H1 (cell line): ENCODE results near the gene NFIX. TPM values are rescaled to one million over a fixed set of nuclear protein-coding genes. Genes with fewer than 3 reads are reported as not detected.

Source experiments
- CTCF ChIA-PET: fragments of 300-600 bp; sonication (Branson Sonifier 250); formaldehyde crosslinking; loops from one replicate; lab custom pipeline; 2021; ENCODE audit not compliant: partially characterized antibody; lab: Charles Lee
- POLR2A ChIA-PET: fragments of 300-600 bp; sonication (Branson Sonifier 250); formaldehyde crosslinking; loops from one replicate; lab custom pipeline; 2021; ENCODE audit warnings: inconsistent platforms; ENCODE audit not compliant: partially characterized antibody; lab: Charles Lee
- DNase-seq, 2 experiments: peaks; one replicate each; pipeline versions ENCODE4 v3.0.0 to v3.0.0-alpha.2; 2010 to 2022; ENCODE audit warnings: low spot score in 2 of 2, low read depth in 1 of 2, mixed read lengths in 1 of 2
- FAIRE-seq: peaks from 2 replicates; lab custom pipeline; 2011; peaks lifted over from hg19 to GRCh38; lab: Jason Lieb, UNC
- H2AFZ ChIP-seq: 2 replicates; pipeline ENCODE4 v1.8.1; 2012; ENCODE audit warnings: low read length, inconsistent platforms
- H2AK5ac ChIP-seq: 2 replicates; pipeline ENCODE4 v1.6.1; 2013; ENCODE audit warnings: low read depth, low read length
- H2BK120ac ChIP-seq: replicated peaks from 2 replicates; pipeline ENCODE3; 2013; ENCODE audit warnings: low read depth, low read length, inconsistent platforms
- H2BK12ac ChIP-seq: 2 replicates; pipeline ENCODE4 v1.6.1; 2013; ENCODE audit warnings: low read depth, low read length
- H2BK15ac ChIP-seq: 2 replicates; pipeline ENCODE4 v1.6.1; 2013; ENCODE audit warnings: low read length
- H2BK20ac ChIP-seq: 2 replicates; pipeline ENCODE4 v1.6.1; 2013; ENCODE audit warnings: low read length
- H2BK5ac ChIP-seq: 2 replicates; pipeline ENCODE4 v1.6.1; 2013; ENCODE audit warnings: low read depth, low read length
- H3K14ac ChIP-seq: 2 replicates; pipeline ENCODE4 v1.6.1; 2013; ENCODE audit warnings: inconsistent platforms; ENCODE audit not compliant: insufficient read length
- H3K18ac ChIP-seq: 2 replicates; pipeline ENCODE4 v1.6.1; 2013; ENCODE audit warnings: low read length; ENCODE audit errors: extremely low read depth
- H3K23ac ChIP-seq: 2 replicates; pipeline ENCODE4 v1.6.1; 2013; ENCODE audit warnings: inconsistent platforms; ENCODE audit not compliant: insufficient read length
- H3K23me2 ChIP-seq: 2 replicates; pipeline ENCODE4 v1.6.1; 2013; ENCODE audit warnings: low read depth, low read length
- H3K27ac ChIP-seq: 2 replicates; pipeline ENCODE4 v1.6.1; 2011; ENCODE audit warnings: low read depth, low read length, inconsistent platforms
- H3K27me3 ChIP-seq, 4 experiments: replicated peaks in 1 of 4; 1 replicate in 1 of 4; 2 replicates in 3 of 4; pipeline versions ENCODE4 v1.6.1 to v1.8.1; 2011 to 2013; ENCODE audit warnings: low read length in 3 of 4, mild to moderate bottlenecking in 3 of 4, inconsistent platforms in 2 of 4, mixed read lengths in 2 of 4, moderate library complexity in 1 of 4; ENCODE audit not compliant: control insufficient read depth in 3 of 4, insufficient read depth in 3 of 4; ENCODE audit errors: extremely low read depth in 1 of 4
- H3K36me3 ChIP-seq, 4 experiments: 2 replicates each; pipeline versions ENCODE4 v1.6.1 to v1.8.1; 2011 to 2013; ENCODE audit warnings: mild to moderate bottlenecking in 4 of 4, low read length in 3 of 4, moderate library complexity in 2 of 4, control low read depth in 1 of 4, inconsistent platforms in 1 of 4; ENCODE audit not compliant: insufficient read depth in 4 of 4, control insufficient read depth in 2 of 4
- H3K4ac ChIP-seq: replicated peaks from 2 replicates; pipeline ENCODE3; 2013; ENCODE audit warnings: low read length, low read depth, mixed read lengths, inconsistent platforms; ENCODE audit not compliant: insufficient read length
- H3K4me1 ChIP-seq, 4 experiments: replicated peaks in 1 of 4; 1 replicate in 1 of 4; 2 replicates in 3 of 4; pipeline versions ENCODE4 v1.6.1 to v1.8.1; 2011 to 2013; ENCODE audit warnings: low read length in 3 of 4, inconsistent platforms in 2 of 4, mixed read lengths in 1 of 4; ENCODE audit not compliant: insufficient read depth in 4 of 4, control insufficient read depth in 3 of 4
- H3K4me2 ChIP-seq, 2 experiments: 2 replicates each; pipeline versions ENCODE4 v1.6.1 to v1.8.1; 2011 to 2013; ENCODE audit warnings: low read depth in 2 of 2, low read length in 2 of 2, control low read depth in 1 of 2, inconsistent platforms in 1 of 2, mild to moderate bottlenecking in 1 of 2; ENCODE audit not compliant: insufficient read depth in 1 of 2
- H3K4me3 ChIP-seq, 4 experiments: fragments of 200-600, 300-600 bp in 1 of 4; sonication (generic), shearing (Covaris generic), sonication (Bioruptor Twin) in 1 of 4; 2 replicates each; pipeline versions ENCODE4 v1.5.1 to v1.8.1; 2011 to 2016; ENCODE audit warnings: low read length in 4 of 4, low read depth in 3 of 4, control low read depth in 2 of 4, inconsistent platforms in 2 of 4, mild to moderate bottlenecking in 2 of 4, mixed read lengths in 1 of 4, moderate library complexity in 1 of 4; ENCODE audit not compliant: insufficient read depth in 2 of 4; ENCODE audit errors: extremely low read depth in 1 of 4
- H3K56ac ChIP-seq: replicated peaks from 2 replicates; pipeline ENCODE3; 2013; ENCODE audit warnings: low read depth, mild to moderate bottlenecking, mixed read lengths, low read length, inconsistent platforms; ENCODE audit not compliant: insufficient read length
- H3K79me1 ChIP-seq: 2 replicates; pipeline ENCODE4 v1.6.1; 2013; ENCODE audit warnings: low read depth, low read length, control low read depth
- H3K79me2 ChIP-seq, 2 experiments: 2 replicates each; pipeline versions ENCODE4 v1.6.1 to v1.8.1; 2012 to 2013; ENCODE audit warnings: low read length in 2 of 2, mild to moderate bottlenecking in 2 of 2, inconsistent platforms in 1 of 2; ENCODE audit not compliant: insufficient read depth in 2 of 2, control insufficient read depth in 1 of 2
- H3K9ac ChIP-seq, 4 experiments: replicated peaks in 1 of 4; 1 replicate in 1 of 4; 2 replicates in 3 of 4; pipeline versions ENCODE4 v1.6.1 to v1.8.1; 2011 to 2013; ENCODE audit warnings: low read depth in 3 of 4, low read length in 3 of 4, control low read depth in 2 of 4, mild to moderate bottlenecking in 2 of 4, moderate library complexity in 2 of 4, inconsistent platforms in 1 of 4; ENCODE audit errors: extremely low read depth in 1 of 4
- H3K9me3 ChIP-seq, 2 experiments: 2 replicates each; pipeline versions ENCODE4 v1.6.1 to v1.8.1; 2012 to 2013; ENCODE audit warnings: mild to moderate bottlenecking in 2 of 2, moderate library complexity in 2 of 2, control low read depth in 1 of 2, inconsistent platforms in 1 of 2, low read depth in 1 of 2, low read length in 1 of 2, mixed read lengths in 1 of 2; ENCODE audit not compliant: insufficient read depth in 2 of 2
- H4K20me1 ChIP-seq, 2 experiments: replicated peaks in 1 of 2; 2 replicates each; pipeline versions ENCODE3 to v1.8.1; 2011 to 2013; ENCODE audit warnings: inconsistent platforms in 2 of 2, low read length in 2 of 2, mild to moderate bottlenecking in 1 of 2; ENCODE audit not compliant: insufficient read depth in 2 of 2, control insufficient read depth in 1 of 2
- H4K5ac ChIP-seq: 2 replicates; pipeline ENCODE4 v1.6.1; 2013; ENCODE audit warnings: low read length, low read depth, mixed read lengths, inconsistent platforms; ENCODE audit not compliant: insufficient read length
- H4K8ac ChIP-seq: 2 replicates; pipeline ENCODE4 v1.8.0; 2013; ENCODE audit warnings: mild to moderate bottlenecking, moderate library complexity, low read length, inconsistent platforms; ENCODE audit not compliant: insufficient read depth; ENCODE audit errors: extremely low read depth
- H4K91ac ChIP-seq: replicated peaks from 2 replicates; pipeline ENCODE3; 2013; ENCODE audit warnings: low read length, mixed read lengths, inconsistent platforms; ENCODE audit not compliant: insufficient read length
- BRCA1 ChIP-seq: IDR thresholded peaks from 2 replicates; pipeline ENCODE4 v1.6.1; 2012; ENCODE audit warnings: low read depth, low read length, improper control_type of control experiment
- CEBPB ChIP-seq: IDR thresholded peaks from 2 replicates; pipeline ENCODE4 v1.6.1; 2012; ENCODE audit warnings: low read depth, low read length
- GABPA ChIP-seq: IDR thresholded peaks from 2 replicates; pipeline ENCODE4 v1.6.1; 2011; ENCODE audit warnings: mild to moderate bottlenecking, low read length, moderate library complexity, borderline replicate concordance; ENCODE audit not compliant: insufficient read depth
- NANOG ChIP-seq: IDR thresholded peaks from 2 replicates; pipeline ENCODE4 v1.6.1; 2011; ENCODE audit warnings: low read length, low read depth, mild to moderate bottlenecking, inconsistent platforms; ENCODE audit not compliant: insufficient read depth, poor library complexity, severe bottlenecking
- SIRT6 ChIP-seq: IDR thresholded peaks from one replicate; pipeline ENCODE4 v1.7.1; 2012; ENCODE audit warnings: low read length, inconsistent platforms
- SP1 ChIP-seq: IDR thresholded peaks from 2 replicates; pipeline ENCODE4 v1.6.1; 2011; ENCODE audit warnings: low read depth, low read length
- SRF ChIP-seq: IDR thresholded peaks from 2 replicates; pipeline ENCODE4 v1.6.1; 2011; ENCODE audit warnings: mild to moderate bottlenecking, low read depth, low read length, moderate library complexity
- TEAD4 ChIP-seq: IDR thresholded peaks from 2 replicates; pipeline ENCODE4 v1.6.1; 2012; ENCODE audit warnings: low read depth, low read length, inconsistent platforms, mixed read lengths
- WGBS, 2 experiments: shearing (Covaris generic) in 1 of 2; methylation state at CpG; one replicate each; pipeline versions ENCODE4 v1.1.6 to v1.1.7; 2013 to 2015; ENCODE audit warnings: low lambda C conversion rate in 2 of 2, mixed read lengths in 2 of 2, inconsistent platforms in 1 of 2, low coverage in 1 of 2, missing lambda C conversion rate in 1 of 2; ENCODE audit not compliant: insufficient replicate concordance in 2 of 2, insufficient coverage in 1 of 2, insufficient read length in 1 of 2; ENCODE audit errors: extremely low coverage in 1 of 2, missing lambda C conversion rate in 1 of 2; 5-methylcytosine and 5-hydroxymethylcytosine counted together
- polyA plus RNA-seq, 7 experiments: library from polyadenylated mRNA; depleted of rRNA in 3 of 7; stranded (reverse) in 5 of 7; unstranded in 2 of 7; fragments of >200 nt in 5 of 7; fragments of 200-250 nt in 2 of 7; gene quantifications; 1 replicate in 5 of 7; 2 replicates in 1 of 7; 4 replicates in 1 of 7; pipeline versions ENCODE4 v1.2.1 to v1.2.3, GENCODE V29; 2011 to 2013; ENCODE audit warnings: missing spikeins in 2 of 7, mixed read lengths in 2 of 7
- total RNA-seq: library from RNA; stranded (reverse); fragmentation: NEBNext Ultra II Directional; extraction: Animal tissue kit (Norgen Biotek cat#: 25700); gene quantifications from 2 replicates; pipeline ENCODE4 v1.2.1, GENCODE V29; 2021
- TF ChIP-seq, protein P1 (sequence below), 3 experiments: IDR thresholded peaks; 1 replicate in 2 of 3; 2 replicates in 1 of 3; pipeline versions ENCODE4 v1.5.1 to v1.6.1; 2011; ENCODE audit warnings: low read length in 3 of 3, mild to moderate bottlenecking in 3 of 3, inconsistent platforms in 2 of 3, low read depth in 1 of 3, moderate library complexity in 1 of 3; ENCODE audit not compliant: insufficient read depth in 1 of 3; ENCODE audit errors: control extremely low read depth in 1 of 3
- TF ChIP-seq, protein P2 (sequence below): IDR thresholded peaks from 2 replicates; pipeline ENCODE4 v1.6.1; 2012; ENCODE audit warnings: inconsistent platforms

The NFIX gene
- total and polyA plus RNA-seq, 2 of the 8 experiments (the other 6 are each of a cell fraction or from before 2014, with no cell fraction given), result 0.03 to 0.20 TPM

DNA sequence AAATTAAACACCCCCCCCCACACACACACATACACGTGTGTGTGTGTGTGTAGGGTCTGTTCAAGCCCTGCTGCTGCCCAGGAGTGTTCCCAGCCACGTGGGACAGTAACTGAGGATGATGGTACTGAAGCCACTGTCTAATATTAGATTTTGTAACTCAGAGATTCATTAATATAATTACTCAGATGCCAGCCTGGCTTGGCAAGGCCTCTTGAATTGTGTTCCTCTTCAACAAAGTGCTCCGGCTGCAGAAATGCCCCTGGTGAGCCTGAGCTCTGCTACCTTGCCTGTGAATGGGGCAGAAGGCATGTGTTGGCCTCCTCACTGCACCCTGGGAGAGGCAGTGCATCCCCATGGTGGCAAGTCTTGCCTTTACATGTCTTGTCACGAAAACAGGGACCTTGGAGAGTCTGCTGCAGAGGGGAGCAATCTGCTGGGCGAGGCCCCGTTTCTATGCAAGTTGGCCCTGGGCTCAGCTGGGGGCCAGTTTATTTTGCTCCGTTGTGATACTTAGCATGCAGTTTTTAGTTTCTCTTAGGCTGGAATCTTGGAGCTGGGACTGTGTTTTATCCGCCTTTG, 44.0 kb downstream of the NFIX start:
- Histone ChIP-seq H3K79me2 (no peaks in the 10 kb centered on the region), H3K27ac (no peak overlapping the region)
- CTCF ChIA-PET, result interaction anchor here (0.9 to 39.8 kb wide), 11 partner anchors 12 to 74 kb away, joined by 3 to 1145 read pairs (median 5); no protein-coding TSS in a partner anchor
- no peak for TF ChIP-seq SIRT6
- TF ChIP-seq SP1, result no peak
- TF ChIP-seq, protein P1, sequence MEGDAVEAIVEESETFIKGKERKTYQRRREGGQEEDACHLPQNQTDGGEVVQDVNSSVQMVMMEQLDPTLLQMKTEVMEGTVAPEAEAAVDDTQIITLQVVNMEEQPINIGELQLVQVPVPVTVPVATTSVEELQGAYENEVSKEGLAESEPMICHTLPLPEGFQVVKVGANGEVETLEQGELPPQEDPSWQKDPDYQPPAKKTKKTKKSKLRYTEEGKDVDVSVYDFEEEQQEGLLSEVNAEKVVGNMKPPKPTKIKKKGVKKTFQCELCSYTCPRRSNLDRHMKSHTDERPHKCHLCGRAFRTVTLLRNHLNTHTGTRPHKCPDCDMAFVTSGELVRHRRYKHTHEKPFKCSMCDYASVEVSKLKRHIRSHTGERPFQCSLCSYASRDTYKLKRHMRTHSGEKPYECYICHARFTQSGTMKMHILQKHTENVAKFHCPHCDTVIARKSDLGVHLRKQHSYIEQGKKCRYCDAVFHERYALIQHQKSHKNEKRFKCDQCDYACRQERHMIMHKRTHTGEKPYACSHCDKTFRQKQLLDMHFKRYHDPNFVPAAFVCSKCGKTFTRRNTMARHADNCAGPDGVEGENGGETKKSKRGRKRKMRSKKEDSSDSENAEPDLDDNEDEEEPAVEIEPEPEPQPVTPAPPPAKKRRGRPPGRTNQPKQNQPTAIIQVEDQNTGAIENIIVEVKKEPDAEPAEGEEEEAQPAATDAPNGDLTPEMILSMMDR (IDR thresholded peaks at IDR 0.05; ENCODE audit: control extremely low read depth in 1 of 3, insufficient read depth in 1 of 3, low read depth in 1 of 3, low read length in 3 of 3), result no peak
- TF ChIP-seq, protein P2, sequence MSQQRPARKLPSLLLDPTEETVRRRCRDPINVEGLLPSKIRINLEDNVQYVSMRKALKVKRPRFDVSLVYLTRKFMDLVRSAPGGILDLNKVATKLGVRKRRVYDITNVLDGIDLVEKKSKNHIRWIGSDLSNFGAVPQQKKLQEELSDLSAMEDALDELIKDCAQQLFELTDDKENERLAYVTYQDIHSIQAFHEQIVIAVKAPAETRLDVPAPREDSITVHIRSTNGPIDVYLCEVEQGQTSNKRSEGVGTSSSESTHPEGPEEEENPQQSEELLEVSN, result no peak
- TF ChIP-seq CEBPB, result no peak
- TF ChIP-seq GABPA, result no peak
- TF ChIP-seq BRCA1, result no peak
- no peak for TF ChIP-seq NANOG
- TF ChIP-seq SRF, result no peak
- no peak for TF ChIP-seq TEAD4

More for the DNA sequence above, 44.0 kb downstream of the NFIX start:
- Histone ChIP-seq H3K36me3 (no peaks in the 10 kb centered on the region), H3K4me3 (no peak overlapping the region), H3K9me3 (no peaks in the 10 kb centered on the region), H3K23ac (no peak overlapping the region), H4K20me1 (peaks cover 0 to 3% of the 10 kb centered on the region in 2 experiments), H4K5ac (no peak overlapping the region), H2BK12ac (no peak overlapping the region), H2AK5ac (no peak overlapping the region), H3K4ac (no peak overlapping the region), H3K18ac (no peak overlapping the region), H3K56ac (no peak overlapping the region), H3K23me2 (no peaks in the 10 kb centered on the region), H3K4me2 (no peak overlapping the region), H2BK120ac (no peak overlapping the region), H3K27me3 (peaks cover 0 to 41% (median 22%) of the 10 kb centered on the region in 4 experiments; a peak in 5 of 7 replicates), H3K9ac (no peak overlapping the region), H3K4me1 (no peaks in the 10 kb centered on the region), H3K14ac (no peak overlapping the region), H2BK15ac (no peak overlapping the region), H4K8ac (no peak overlapping the region), H3K79me1 (no peaks in the 10 kb centered on the region), H4K91ac (no peak overlapping the region), H2AFZ (no peak overlapping the region), H2BK20ac (no peak overlapping the region), H2BK5ac (no peak overlapping the region)
- DNase-seq (no peak), FAIRE-seq (no peak)
- 78% methylated on average over 8 of the region's 8 CpGs; no CpG with 5 or more reads in 1 of the 2 experiments for WGBS, 2 experiments
- POLR2A ChIA-PET, result interaction anchor here (0.7 kb wide), 1 partner anchor 34 kb away, joined by 4 read pairs; no protein-coding TSS in a partner anchor
